Measurements from ENCODE around the gene ZNF674. TPM values are rescaled to one million over a fixed set of nuclear protein-coding genes. Genes with fewer than 3 reads are reported as not detected.

ZNF674 gene
- total RNA-seq, 1 donor from 2014 or later, result 11.6 TPM

DNA sequence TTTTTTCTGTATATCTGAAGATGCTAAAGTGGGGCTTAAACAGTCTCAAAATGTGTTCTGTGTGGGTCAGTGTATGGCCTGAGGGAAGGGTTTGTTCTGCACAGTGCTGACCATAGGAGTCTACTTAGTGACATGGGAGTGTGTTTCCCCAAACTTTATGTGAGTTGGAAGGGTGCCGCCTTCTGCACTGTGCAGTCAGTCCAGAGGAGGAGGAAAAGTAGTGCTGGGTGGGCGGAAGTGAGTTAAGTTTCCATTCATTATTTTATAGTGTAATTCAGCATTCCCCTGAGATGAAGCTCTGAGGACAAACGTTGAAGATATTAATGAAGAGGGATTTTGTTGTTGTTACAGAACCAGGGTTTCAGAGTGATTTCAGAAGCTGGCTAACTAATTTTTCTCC lies 31.2 kb upstream of the ZNF674 start:
- Histone ChIP-seq H3K36me3 (ENCODE audit: control insufficient read depth, insufficient read depth, low read length) (no peaks in the 10 kb centered on the region), H3K4me3 (ENCODE audit: low read depth, low read length) (no peak overlapping the region), H3K27me3 (ENCODE audit: control insufficient read depth, insufficient read depth, low read length) (no peaks in the 10 kb centered on the region)
- no peak for DNase-seq (ENCODE audit: low read depth)
- FAIRE-seq, result no peak
- TF ChIP-seq, protein P1, sequence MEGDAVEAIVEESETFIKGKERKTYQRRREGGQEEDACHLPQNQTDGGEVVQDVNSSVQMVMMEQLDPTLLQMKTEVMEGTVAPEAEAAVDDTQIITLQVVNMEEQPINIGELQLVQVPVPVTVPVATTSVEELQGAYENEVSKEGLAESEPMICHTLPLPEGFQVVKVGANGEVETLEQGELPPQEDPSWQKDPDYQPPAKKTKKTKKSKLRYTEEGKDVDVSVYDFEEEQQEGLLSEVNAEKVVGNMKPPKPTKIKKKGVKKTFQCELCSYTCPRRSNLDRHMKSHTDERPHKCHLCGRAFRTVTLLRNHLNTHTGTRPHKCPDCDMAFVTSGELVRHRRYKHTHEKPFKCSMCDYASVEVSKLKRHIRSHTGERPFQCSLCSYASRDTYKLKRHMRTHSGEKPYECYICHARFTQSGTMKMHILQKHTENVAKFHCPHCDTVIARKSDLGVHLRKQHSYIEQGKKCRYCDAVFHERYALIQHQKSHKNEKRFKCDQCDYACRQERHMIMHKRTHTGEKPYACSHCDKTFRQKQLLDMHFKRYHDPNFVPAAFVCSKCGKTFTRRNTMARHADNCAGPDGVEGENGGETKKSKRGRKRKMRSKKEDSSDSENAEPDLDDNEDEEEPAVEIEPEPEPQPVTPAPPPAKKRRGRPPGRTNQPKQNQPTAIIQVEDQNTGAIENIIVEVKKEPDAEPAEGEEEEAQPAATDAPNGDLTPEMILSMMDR (IDR thresholded peaks at IDR 0.05; ENCODE audit: insufficient read depth, low read length, severe bottlenecking), result no peak

DNA sequence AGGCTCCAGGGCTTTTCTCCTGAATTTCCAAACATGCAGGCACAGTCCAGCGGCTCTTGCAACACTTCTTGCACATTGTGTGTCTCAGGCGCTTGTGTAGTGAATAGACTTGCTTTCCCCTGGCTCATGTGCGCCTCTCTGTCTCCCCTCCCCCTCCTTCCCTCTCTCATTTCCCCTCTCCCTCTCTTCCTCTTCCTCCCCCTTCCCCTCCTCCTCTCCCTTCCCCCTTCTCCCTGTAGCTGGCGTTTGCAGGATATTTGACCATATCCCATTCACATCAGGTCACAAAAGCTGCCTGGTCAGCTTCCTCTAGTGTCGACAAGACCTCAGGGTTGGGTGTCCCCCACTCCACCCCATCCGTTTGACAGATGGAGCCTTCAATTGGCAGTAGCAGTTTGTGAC lies 30.8 kb upstream of the ZNF674 start:
- DNase-seq (ENCODE audit: low read depth), result no peak

DNA sequence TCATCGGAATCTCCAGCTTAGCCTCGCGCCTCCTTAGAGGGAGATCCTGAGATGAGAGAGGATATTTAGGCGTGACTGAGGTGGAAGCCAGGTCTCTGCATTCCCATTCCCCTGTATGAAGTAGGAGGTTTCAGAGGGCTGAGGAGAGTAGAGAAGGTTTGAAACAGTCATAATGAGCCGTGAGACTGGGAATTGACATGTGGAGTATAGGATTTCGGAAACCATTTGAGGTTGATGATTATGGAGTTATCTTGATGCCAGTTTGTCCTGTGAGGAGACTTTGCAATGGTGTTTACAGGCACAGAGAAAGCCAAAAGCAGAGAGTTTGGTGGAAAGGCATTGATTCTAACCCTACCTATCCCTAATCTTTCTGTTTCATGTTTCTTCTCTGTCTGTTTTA lies 30.4 kb upstream of the ZNF674 start:
- no peak overlapping the region for H3K4me3 ChIP-seq (ENCODE audit: low read depth, low read length)
- H3K36me3 ChIP-seq (ENCODE audit: control insufficient read depth, insufficient read depth, low read length), result no peaks in the 10 kb centered on the region
- no peak for DNase-seq (ENCODE audit: low read depth)
- TF ChIP-seq, protein P1 (IDR thresholded peaks at IDR 0.05; ENCODE audit: insufficient read depth, low read length, severe bottlenecking), result no peak
- FAIRE-seq, result no peak
- H3K27me3 ChIP-seq (ENCODE audit: control insufficient read depth, insufficient read depth, low read length), result no peaks in the 10 kb centered on the region

More for the DNA sequence above, 30.8 kb upstream of the ZNF674 start:
- no peak overlapping the region for H3K4me3 ChIP-seq (ENCODE audit: low read depth, low read length)
- no peak for FAIRE-seq
- H3K27me3 ChIP-seq (ENCODE audit: control insufficient read depth, insufficient read depth, low read length), result no peaks in the 10 kb centered on the region
- TF ChIP-seq, protein P1 (IDR thresholded peaks at IDR 0.05; ENCODE audit: insufficient read depth, low read length, severe bottlenecking), result no peak
- no peaks in the 10 kb centered on the region for H3K36me3 ChIP-seq (ENCODE audit: control insufficient read depth, insufficient read depth, low read length)

DNA sequence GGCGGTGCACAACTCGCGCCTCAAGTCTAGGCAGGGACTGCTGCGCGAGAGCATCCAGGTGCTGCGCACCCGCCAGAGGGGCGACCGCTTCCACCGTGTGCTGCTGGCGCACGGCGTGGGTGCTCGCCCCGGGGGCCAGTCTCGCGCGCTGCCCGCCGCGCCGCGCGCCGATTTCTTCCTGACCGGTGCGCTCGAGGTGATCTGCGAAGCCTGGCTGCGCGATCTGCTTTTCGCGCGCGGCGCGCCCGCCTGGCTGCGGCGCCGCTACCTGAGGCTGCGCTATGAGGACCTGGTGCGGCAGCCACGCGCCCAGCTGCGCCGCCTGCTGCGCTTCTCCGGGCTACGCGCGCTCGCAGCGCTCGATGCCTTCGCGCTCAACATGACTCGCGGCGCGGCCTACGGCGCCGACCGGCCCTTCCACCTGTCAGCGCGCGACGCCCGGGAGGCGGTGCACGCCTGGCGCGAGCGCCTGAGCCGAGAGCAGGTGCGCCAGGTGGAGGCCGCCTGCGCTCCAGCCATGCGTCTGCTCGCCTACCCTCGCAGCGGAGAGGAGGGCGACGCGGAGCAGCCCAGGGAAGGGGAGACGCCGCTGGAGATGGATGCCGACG lies 29.7 kb upstream of the ZNF674 start:
- Histone ChIP-seq H3K27me3 (ENCODE audit: control insufficient read depth, insufficient read depth, low read length) (no peaks in the 10 kb centered on the region), H3K36me3 (ENCODE audit: control insufficient read depth, insufficient read depth, low read length) (no peaks in the 10 kb centered on the region), H3K4me3 (ENCODE audit: low read depth, low read length) (peak overlapping the region; percentile 41)
- DNase-seq (ENCODE audit: low read depth), result no peak
- TF ChIP-seq, protein P1 (IDR thresholded peaks at IDR 0.05; ENCODE audit: insufficient read depth, low read length, severe bottlenecking), result no peak
- FAIRE-seq, result no peak

DNA sequence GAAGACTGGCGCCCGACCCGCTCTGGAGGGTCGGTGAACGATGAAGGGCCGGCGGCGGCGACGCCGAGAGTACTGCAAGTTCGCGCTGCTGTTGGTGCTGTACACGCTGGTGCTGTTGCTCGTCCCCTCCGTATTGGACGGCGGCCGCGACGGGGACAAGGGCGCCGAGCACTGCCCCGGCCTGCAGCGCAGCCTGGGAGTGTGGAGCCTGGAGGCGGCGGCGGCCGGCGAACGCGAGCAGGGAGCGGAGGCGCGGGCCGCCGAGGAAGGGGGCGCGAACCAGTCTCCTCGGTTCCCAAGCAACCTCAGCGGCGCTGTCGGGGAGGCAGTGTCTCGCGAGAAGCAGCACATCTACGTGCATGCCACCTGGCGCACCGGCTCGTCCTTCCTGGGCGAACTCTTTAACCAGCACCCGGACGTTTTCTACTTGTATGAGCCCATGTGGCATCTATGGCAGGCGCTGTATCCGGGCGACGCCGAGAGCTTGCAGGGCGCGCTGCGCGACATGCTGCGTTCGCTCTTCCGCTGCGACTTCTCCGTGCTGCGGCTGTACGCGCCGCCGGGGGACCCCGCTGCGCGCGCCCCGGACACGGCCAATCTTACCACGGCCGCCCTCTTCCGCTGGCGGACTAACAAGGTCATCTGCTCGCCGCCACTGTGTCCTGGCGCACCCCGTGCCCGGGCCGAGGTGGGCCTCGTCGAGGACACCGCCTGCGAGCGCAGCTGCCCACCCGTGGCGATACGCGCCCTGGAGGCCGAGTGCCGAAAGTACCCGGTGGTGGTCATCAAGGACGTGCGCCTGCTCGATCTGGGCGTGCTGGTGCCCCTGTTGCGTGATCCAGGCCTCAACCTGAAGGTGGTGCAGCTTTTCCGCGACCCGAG lies 28.9 kb upstream of the ZNF674 start:
- H3K27me3 ChIP-seq (ENCODE audit: control insufficient read depth, insufficient read depth, low read length), result no peaks in the 10 kb centered on the region
- TF ChIP-seq, protein P1 (IDR thresholded peaks at IDR 0.05; ENCODE audit: insufficient read depth, low read length, severe bottlenecking), result no peak
- H3K4me3 ChIP-seq (ENCODE audit: low read depth, low read length), result peak overlapping the region; percentile 41
- DNase-seq (ENCODE audit: low read depth), result peak; percentile 44
- H3K36me3 ChIP-seq (ENCODE audit: control insufficient read depth, insufficient read depth, low read length), result no peaks in the 10 kb centered on the region
- no peak for FAIRE-seq
